RWPE1 (cell line): Measurements from ENCODE around the gene PP2D1.
"Not testable (repeated sequence)": the region's sequence is repeated elsewhere in the genome, so short reads cannot be mapped to it uniquely, and the experiment has no call there.

Experiments used
- CTCF ChIA-PET: fragments of 350-600 bp; sonication (Branson Sonifier 250); formaldehyde crosslinking; extraction: SDS; loops from one replicate; lab custom pipeline; 2021; lab: Yijun Ruan, JAX
- POLR2A ChIA-PET: fragments of 400-600 bp; formaldehyde crosslinking; extraction: SDS; loops from one replicate; lab custom pipeline; 2020; ENCODE audit warnings: antibody characterized with exemption; ENCODE audit not compliant: low non-redundant PET; lab: Yijun Ruan, JAX
- DNase-seq: peaks from one replicate; pipeline ENCODE4 v3.0.0; 2012; ENCODE audit warnings: low spot score
- H3K27ac ChIP-seq: fragments of 450-650 bp; 2 replicates; pipeline ENCODE4 v1.5.1; 2017
- CTCF ChIP-seq: fragments of 450-650 bp; conservative IDR thresholded peaks from 2 replicates; pipeline ENCODE4 v1.5.1; 2017; ENCODE audit warnings: low read depth, mild to moderate bottlenecking

The PP2D1 gene

GRCh38 chr3:19970327-19970726, 41.7 kb downstream of the PP2D1 start:
- ChIA-PET CTCF (no interaction called here), POLR2A (no interaction called here)
- no peak overlapping the region for H3K27ac ChIP-seq
- TF ChIP-seq CTCF = no peak
- no peak for DNase-seq

GRCh38 chr3:19967812-19968211, 44.3 kb downstream of the PP2D1 start:
- POLR2A ChIA-PET = no interaction called here
- no peak overlapping the region for H3K27ac ChIP-seq
- no peak for TF ChIP-seq CTCF
- DNase-seq = no peak
- CTCF ChIA-PET = no interaction called here

GRCh38 chr3:19967208-19967607, 44.9 kb downstream of the PP2D1 start:
- CTCF ChIA-PET = interaction anchor here (0.7 kb wide), 1 partner anchor 322 kb away, joined by 3 read pairs; no protein-coding TSS in a partner anchor
- no peak overlapping the region for H3K27ac ChIP-seq
- TF ChIP-seq CTCF = no peak
- POLR2A ChIA-PET = no interaction called here
- no peak for DNase-seq

GRCh38 chr3:19961960-19962359, 50.1 kb downstream of the PP2D1 start:
- ChIA-PET CTCF (no interaction called here), POLR2A (no interaction called here)
- no peak overlapping the region for H3K27ac ChIP-seq
- TF ChIP-seq CTCF = no peak
- DNase-seq = no peak

GRCh38 chr3:19960696-19961095, 51.4 kb downstream of the PP2D1 start:
- POLR2A ChIA-PET = no interaction called here
- no peak overlapping the region for H3K27ac ChIP-seq
- no peak for TF ChIP-seq CTCF
- DNase-seq = no peak
- CTCF ChIA-PET = no interaction called here

- ChIA-PET CTCF (no interaction called here), POLR2A (no interaction called here)
- no peak overlapping the region for H3K27ac ChIP-seq
- no peak for TF ChIP-seq CTCF
- no peak for DNase-seq
Observed at GRCh38 chr3:19959505-19959904, 52.6 kb downstream of the PP2D1 start.

GRCh38 chr3:19957354-19957753, 54.7 kb downstream of the PP2D1 start:
- H3K27ac ChIP-seq, DNase-seq, POLR2A ChIA-PET: not testable (repeated sequence)
- CTCF ChIA-PET = interaction anchor here (0.6 kb wide), 1 partner anchor 11 kb away, joined by 4 read pairs; no protein-coding TSS in a partner anchor
